Gastrocnemius medialis (tissue), 4 donors: ENCODE results near the gene FBXW7.

Experiments
- CTCF ChIP-seq, 5 experiments: fragments of 450-650 bp in 3 of 5; fragments of 200-600 bp in 2 of 5; sonication (generic) in 2 of 5; IDR thresholded peaks in 4 of 5; conservative IDR thresholded peaks in 1 of 5; 1 replicate in 4 of 5; 2 replicates in 1 of 5; pipeline ENCODE4 v1.5.1; 2016 to 2019; ENCODE audit warnings: antibody characterized with exemption in 5 of 5, mild to moderate bottlenecking in 3 of 5, moderate library complexity in 3 of 5
- POLR2A ChIP-seq, 2 donors: fragments of 450-650 bp; IDR thresholded peaks; one replicate each; pipeline ENCODE4 v1.6.1; 2017; ENCODE audit warnings: antibody characterized with exemption in 2 of 2, mild to moderate bottlenecking in 2 of 2, moderate library complexity in 2 of 2

DNA sequence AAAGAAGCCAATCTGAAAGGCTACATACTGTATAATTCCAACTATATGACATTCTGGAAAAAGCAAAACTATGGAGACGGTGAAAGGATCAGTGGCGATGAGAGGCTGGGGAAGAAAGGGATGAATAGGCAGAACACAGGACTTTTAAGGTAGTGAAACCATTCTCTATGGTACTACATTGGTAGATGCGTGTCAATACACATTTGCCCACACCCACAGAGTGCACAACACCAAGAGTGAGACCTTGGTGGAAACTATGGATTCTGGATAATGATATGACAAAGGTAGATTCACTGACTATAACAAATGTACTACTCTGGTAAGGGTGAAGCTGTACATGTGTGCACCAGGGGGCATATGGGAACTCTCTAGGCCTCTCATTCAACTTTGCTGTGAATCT, 134.5 kb downstream of the FBXW7 start:
- TF ChIP-seq CTCF (IDR thresholded peaks at IDR 0.05 in 4 of 5, conservative IDR thresholded peaks at IDR 0.05 in 1 of 5), result no peak
- TF ChIP-seq POLR2A (IDR thresholded peaks at IDR 0.05), result no peak
